Stromal cell of bone marrow (primary cell): ENCODE data around the gene E2F3.

Experiments used
- DNase-seq: peaks from one replicate; pipeline ENCODE4 v3.0.0-alpha.2; 2012; ENCODE audit warnings: low read depth

The E2F3 gene

DNA sequence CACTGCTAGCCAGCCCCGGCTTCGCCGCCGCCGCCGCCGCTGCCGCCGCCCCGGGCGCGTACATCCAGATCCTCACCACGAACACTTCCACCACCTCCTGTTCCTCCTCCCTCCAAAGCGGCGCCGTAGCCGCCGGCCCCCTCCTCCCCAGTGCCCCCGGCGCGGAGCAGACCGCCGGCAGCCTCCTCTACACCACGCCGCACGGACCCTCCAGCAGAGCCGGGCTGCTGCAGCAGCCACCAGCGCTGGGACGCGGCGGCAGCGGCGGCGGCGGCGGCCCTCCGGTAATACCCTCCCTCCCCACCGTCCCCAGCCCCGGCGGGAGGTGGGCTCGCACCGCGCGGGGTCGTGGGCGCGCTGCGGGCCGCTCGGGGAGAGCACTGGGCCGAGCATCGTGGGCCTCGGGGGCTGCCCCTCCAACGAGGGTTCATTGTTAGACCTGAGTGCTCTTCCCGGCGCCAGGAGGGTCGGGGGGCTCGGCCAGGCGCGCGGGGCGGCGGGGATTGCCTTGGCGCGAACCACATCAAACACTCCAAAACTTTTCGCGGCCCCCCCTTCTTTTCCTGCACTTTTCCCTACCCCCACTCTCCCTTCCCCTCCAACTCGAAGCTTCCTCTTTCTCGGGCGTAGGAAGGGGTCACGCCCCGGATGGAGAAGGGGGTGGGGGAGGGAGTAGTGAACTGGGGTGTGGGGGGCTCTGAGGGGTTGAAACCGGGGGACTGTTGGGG is 827 bp downstream of the E2F3 start:
- DNase-seq = no peak

DNA sequence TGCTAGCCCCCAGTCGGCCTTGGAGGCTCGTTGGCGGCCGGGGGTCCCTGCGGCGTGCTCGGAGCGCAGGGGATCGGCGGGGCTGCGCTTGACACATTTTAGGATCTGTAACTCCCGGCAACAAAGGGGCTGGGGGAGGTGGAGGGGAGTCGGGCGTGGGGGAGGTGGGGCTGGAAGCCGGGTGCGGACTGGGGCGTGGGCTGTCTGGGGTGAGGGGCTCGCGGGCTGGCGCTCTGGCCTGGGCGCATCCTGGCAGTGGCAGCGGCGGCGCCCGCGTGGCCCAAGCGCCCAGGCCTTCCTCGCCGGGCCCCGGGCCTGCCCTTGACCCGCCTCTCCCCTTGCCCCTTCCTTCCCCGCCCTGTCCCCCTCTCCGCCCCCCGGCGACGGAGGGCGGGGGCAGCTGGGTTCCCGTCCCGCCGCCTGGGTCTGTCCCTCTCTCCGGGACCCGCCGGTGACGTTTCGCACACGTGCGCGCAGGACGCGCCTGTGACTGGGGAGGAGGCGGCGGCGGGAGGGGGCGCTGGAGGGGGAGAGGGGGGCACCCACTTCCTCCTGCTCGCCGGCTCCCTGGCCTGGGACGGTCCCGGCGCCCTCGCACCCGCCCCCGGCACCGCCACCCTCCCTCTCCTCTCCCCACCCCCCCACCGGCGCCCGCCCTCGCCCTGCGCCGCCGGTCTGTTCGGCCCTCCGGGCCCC is 1.5 kb downstream of the E2F3 start:
- peak; percentile 61 for DNase-seq

DNA sequence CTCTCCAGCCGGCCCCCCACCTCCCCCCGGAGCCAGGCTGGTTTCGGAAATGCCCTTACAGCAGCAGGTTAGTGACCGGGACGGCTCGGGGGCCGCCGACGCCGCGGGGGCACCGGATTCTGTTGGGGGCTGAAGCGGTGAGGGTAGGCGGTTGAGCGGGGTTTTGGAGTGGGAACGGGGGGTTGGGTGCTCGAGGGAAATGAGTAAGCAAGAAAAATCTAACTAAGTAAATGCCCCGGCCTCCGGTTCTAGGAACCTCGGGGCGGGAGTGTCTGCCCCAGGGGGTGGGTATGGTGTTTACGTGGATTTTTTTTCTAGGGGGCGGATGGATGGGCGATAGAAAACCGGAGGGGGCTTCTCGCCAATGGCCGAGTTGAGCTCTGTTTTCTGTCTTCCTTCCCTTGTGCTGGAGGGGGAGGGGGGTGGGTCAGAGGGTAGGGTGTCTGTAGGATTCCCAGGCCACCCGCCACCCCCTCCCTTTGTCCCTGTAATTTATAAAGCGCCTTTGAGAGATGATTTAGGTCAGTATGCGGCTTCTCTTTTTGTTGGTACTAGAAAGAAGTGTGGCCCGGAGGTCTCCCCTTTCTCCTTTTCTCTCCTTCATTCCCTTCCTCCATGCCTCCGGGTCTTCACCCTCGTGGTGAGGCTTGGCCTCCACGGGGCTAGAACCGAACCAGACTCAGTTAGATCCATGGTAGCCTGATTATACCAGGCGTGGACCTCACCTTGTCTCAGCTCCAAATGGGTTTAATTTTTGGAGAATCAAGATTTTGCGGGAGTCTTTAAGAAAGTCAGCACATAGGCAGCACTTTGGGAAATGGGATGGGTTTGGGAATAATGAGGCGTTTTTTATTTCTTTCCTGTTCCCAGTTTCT is 2.3 kb downstream of the E2F3 start:
- peak; percentile 26 for DNase-seq

DNA sequence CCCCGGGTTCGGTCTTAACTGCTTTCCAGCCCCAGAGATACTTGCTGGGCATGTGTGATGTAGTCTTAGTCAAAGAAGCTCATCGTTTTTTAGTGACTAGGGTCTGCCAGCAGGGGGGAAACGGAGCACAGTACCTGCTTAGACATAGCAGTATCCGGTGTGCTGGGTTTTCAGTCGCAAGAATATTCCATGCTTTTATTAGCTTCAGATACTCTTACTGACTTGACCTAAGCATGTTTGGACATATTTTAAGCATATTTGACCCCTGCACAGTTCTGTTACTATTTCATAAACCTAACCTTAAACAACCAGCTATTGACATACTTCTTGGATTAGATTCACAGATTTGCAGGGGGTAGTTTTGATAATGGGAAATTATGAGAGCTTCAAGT is 3.0 kb downstream of the E2F3 start:
- DNase-seq = peak; percentile 33

DNA sequence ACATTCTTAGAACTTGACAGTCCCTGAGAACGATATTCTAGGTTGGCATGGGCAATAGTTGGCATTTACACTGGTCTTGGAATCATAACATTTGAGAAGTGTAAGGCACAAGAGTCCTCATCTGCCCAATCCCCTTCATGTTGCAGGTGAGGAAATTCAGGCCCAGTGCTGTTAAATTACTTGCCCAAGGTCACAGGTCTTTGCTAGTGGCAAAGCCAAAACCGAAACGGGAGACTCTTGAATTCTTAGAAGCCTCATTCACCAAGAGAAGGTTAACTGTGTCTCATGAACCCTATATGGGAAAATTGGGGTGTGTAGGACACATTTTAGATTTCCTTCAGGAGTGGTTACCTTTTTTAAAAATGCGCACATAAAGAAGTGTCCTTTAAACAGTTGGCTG is 7.2 kb downstream of the E2F3 start:
- DNase-seq = no peak

DNA sequence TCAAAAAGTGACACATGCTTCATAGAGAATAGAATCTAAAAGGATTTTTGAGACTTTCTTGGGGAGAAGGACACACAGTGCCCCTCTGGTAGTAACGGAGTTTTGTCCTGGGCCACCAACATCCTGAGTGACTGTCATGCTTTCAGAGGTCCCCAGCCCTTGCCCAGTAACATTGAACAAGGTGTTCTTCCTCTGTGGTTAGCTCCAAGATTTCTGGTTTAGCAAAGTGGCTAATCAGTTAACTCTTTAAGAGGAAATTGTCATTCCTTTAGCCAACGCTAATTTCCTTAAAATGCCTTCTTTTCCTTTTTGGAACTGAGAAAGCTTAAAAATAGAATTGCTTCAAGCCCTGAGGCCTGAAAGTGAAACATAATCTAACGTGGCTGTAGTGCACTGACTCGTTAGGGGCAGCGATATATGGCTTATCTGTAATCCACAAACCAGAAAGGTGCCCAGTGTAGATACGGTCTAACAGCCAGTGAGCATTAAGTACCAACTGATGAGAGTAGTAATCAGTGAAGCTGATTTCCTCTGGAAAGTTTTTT is 7.8 kb downstream of the E2F3 start:
- no peak for DNase-seq

DNA sequence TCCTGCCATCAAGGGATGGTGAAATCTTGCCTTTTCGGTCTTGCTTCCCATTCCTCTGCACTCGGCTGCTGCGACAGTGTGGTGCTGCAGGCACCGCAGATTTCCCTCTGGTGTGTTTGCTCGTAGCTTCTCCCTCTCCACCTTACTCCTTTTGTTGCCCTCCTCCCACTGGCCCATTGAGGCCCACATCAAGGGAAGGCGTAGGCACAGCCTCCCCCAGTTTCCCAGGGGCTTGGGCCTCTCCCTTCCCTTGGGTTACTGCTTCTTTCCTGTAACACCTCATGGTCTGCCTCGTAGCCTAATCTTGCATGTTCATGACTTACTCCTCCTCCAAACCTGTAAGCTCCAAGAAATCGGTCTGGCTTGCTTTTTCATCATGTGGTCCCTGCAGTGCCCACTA is 9.9 kb downstream of the E2F3 start:
- no peak for DNase-seq

DNA sequence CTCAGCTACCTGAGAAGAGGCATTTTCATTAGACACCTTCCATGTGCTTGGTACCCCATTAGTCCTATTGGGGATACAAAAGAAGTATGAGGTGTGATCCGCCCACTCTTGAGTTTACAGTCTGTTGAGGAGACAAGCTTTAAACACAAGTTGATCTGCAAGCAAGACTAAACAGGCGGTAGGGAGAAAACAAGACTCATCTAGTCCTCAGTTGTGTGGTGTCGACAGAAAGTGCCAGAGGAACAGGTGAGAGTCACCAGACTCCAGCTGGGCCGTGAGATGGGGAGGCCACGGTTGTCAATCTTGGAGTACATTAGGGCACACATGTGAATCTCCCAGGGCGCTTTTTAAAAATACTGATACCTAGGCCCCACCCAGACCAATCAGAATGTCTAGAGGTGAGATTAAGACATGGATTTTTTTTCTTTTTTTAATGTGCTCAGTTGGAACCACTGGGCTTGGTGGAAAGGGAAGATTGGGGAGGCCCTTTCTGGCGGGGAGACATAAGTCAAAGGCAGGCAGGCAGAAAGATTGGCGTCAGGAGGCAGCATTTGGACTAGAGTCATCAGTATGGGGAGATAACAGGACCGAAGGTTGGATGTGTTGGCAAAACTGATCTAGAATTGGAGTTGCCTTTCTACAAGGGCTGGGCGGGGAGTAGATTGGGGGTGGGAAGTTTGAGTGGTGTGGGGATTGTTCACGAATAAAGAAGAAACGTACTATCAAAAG is 10.4 kb downstream of the E2F3 start:
- DNase-seq = no peak

DNA sequence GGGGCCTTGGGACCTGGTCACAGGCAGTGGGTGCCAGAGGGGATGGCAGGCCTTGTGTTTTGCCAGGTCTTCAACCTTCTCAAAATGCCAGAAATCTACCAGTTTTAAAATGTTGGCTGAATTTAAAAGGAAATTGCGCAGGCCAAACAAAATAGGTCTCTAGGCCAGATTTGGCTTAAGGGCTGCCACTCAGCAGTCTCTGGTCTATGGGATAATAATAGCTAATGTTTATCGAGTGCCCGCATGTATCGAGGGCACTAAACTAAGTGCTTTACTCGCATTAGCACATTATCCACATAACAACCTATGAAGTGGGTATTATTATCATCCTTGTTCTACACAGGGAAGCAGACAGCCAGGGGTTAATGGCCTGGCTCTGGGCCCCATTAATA is 11.0 kb downstream of the E2F3 start:
- DNase-seq = no peak

DNA sequence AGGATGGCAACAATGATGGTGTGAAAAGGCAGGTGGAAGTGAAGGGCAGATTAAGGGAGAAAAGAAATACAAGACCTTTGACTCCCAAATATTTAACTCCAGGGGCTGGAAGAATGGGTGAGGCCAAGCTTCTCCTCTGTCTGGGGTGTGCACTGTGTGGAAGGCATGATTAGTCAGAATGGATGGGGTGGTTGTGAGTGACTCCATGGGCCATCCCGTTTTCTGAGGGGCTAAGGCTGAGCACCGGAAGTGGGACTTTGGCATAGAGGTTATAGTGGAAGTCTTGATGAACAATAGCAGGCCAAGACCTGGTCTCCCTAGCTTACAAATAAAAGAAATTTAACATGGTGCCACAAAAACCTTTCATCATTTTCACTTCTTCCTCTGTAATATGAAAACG is 12.1 kb downstream of the E2F3 start:
- DNase-seq = no peak

DNA sequence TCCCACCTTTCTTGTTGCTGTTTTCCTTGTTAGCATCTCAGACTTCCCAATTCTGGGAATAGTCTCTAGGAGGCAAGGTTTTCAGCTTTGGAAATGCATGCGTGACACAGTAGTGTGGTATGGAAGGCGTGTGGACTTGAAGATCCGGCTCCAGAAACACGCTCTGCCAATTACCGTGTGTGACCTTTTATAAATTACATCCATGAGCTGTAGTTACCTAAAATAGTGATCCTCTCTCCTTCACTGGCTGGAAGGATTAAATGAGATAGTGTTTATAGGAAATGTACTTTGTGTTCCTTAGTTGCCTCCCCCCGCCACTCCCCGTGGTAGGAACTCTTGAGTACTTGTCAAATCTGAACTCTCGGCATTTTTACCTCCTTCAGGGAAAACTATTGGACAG is 13.0 kb downstream of the E2F3 start:
- DNase-seq = no peak

DNA sequence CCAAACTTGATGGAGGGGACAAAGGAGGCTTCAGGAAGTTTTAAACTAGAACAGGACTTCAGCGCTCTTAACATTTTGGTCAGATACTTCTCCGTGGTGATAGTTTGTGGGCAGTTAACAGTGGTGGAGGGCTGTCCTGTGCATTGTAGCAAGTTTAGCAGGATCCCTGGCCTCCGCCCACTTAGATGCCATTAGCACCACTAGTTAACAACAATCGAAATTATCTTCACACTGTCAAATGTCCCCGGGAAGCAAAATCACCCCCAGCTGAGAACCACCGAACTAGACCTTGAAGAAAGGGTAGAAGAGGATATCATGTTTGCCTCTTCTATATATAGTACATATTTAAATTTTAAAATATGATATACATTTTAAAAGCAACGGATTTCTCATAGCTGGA is 13.6 kb downstream of the E2F3 start:
- DNase-seq = no peak

DNA sequence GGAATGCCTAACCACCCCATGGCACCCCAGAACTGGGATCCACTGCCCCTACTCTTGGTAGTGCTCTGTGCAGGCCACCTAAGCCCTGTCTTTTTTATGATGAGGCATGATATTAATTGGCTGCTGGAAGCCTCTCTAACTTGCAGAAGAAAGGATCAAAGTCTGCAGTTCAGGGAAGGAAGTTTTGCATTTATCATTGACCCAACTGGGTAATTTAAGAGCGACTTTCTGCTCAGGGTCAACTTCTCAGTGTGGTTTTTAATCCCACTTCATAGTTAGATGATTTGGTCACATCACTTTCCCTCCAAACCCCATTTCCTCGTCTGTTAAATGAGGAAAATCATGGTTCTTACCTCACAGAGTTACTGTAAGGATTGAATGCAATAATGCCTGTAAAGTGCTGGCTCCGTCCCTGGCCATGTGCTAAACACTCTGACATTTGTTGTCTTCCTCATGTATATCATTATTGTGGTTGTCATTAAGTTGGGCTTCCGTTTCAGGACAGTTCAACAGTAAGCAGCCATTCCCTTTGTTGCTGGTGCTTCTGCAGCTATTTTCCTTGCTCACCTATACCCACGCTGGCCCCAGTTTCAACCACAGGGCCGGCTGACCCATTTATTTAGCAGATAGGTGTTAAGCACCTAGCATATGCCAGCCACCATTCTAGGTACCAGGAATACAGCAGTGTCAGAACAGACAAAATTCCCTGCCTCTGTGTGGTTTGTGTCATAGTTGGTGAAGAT is 14.2 kb downstream of the E2F3 start:
- no peak for DNase-seq

DNA sequence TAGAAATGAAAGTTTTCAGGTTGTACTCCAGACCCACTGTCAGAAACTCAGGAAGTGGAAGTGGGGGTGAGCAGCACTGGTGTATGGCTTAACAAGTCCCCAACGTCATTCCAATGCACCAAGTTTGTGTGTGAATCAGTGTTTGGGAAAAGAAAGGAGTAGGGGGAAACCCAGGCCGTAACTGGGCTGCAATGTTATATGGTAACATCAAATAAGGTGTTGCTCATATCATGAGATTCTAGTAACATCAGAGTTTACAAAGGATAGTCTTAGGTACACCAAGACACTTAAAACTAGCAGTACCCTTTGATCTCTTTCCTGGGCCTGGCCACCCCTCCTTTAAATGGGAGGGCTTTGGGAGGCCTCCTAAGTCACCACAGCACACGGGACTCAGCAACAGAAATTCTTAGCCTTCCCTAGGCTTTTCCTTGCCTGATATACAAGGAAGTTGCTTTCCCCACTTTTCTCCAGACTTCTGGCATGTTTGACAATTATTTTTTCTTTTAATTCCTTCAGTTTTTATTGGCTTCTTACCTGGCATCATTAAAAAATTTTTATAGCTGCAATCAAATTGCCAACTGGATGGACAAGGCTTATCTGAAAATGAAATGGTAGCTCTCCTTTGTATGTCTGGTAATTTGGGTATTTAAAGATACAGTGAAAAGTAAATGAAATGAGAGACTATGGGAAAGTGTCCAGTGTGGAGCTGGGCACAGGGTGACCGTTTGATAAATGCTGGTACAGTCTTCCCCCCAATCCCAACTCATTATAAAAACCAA is 15.1 kb downstream of the E2F3 start:
- DNase-seq = no peak

DNA sequence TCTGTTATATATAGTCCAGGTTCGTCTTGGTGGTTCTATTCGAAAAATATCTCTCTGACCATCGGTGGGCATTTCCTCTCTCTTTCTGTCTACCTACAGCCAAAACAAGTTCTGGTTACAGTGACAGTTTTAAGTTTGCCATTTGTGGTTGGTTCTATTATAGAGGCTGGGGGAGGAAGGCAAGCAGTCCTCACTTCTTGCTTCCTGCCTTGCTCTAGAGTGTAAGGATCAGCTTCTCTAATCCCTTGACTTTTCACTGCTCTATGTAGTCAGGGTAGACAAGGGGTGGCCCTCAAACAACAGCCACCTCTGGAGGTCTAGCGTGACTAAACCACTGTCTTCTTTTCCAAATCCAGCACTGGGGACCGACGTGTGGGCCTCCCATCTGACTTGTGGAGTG is 16.1 kb downstream of the E2F3 start:
- no peak for DNase-seq

DNA sequence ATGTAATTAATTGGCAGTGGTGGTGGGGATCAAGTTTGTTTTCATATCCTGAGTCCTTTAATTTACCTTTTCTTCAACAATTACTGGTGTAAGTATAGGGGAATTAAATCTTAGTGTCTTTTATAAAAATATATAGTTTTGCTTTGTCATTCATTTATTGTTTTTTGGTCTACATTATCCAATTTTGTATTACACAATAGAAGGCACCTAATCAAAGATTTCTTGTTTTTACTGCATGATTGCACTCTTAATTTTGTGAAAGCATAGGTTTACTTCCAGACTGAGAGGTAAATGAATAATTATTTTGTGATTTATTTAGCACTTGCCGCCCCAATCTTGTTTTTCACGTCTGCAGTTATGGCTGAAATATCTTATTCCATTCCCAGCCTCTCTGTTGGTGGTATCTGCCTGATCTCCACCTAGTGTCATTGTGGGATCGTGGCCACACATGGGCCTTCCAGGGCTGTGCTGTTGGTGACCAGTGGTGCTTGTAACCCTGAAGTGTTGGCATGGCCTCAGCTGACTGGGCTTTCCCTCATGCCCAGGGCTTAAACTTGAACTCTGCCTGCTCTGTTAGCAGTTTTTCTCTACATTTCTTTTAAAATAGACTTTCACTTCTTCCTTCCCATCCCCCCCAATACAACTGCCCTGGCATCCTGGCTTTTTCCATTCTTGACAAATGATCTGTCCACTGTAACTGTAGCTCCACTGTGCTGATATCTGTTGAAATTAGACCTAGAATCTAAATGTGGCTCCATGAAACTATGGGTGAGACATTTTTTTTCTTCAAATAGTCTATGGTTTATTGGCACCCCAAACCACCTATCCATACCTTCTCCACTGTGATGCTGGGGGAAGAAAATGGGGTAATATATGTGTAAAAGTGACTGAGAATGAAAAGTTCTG is 24.8 kb downstream of the E2F3 start:
- DNase-seq = no peak

DNA sequence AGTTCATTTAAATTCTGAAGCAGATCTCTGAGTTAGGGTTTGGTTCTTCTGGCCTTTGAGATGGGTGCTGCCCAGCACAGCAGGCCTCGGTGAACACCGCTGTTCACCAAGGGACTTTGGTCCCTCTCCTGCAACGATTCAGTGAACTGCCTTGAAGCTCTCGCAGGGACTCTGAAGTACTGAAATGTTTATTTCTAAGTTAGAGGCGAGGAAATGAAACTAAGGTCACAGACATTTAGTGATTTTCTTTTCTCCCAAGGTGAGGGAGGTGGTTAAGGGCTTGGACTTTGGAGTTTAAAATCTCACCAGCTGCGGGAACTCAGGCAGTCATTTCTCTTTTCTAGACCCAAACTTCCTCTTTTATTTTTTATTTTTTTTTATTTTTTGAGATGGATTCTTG is 26.2 kb downstream of the E2F3 start:
- no peak for DNase-seq

DNA sequence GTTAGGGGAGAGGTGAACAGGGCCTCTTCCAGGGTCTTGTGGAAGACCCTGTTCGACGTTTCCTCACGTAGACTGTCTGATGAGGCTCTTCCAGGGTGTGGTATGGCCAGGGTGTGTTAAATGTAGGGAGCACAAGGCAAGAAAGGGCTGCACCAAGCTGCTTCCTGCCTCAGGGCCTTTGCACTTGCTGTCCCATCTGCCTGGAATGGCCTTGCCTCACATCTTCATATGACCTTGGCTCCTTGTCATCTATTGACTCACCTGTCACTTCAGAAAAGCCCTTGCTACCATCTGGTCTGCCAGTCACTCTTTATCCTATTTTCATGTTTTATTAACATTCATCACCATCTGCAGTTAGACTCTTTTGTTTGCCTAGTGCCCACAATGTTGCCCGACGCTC is 31.0 kb downstream of the E2F3 start:
- no peak for DNase-seq

DNA sequence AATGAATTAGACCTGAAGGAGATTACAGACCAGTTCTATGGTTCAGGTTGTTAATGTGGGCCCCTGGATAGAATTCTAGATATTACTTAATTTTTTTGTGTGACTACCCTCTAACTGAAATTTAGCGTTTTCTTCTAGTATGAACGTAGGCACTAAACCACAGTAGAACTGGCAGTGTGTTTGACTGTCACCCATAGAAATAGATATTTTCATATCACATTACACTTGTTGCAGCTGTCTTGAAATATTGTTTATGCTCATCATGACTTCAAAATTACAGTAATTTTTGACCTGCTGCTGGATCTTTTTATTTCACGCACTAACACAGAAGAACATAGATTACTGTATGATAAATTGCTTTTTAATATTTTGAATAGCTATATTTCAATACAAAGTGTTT is 31.6 kb downstream of the E2F3 start:
- no peak for DNase-seq
